Measurements from ENCODE around the gene EIF6.

DNA sequence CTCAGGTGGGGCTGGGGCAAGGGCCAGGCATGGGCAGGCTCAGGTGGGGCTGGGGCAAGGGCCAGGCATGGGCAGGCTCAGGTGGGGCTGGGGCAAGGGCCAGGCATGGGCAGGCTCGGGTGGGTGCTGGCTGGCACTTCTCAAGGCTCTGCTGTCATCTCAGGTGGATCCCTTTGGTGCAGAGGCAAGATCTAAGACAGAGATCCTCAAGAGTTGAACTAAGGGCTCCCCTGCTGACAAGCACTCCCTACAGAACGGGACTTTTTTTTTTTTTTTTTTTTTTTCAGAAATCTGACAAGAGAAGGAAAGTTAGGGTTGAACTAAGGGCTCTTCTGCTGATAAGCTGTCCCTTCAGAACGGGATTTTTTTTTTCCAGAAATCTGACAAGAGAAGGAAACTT is 31.6 kb downstream of the EIF6 start:
- TF ChIP-seq YY1 (IDR thresholded peaks at IDR 0.05; ENCODE audit: insufficient read depth, insufficient read length) (no peak), ZNF274 (IDR thresholded peaks at IDR 0.05; ENCODE audit: low read depth, low read length) (no peak)

All from NT2/D1 (cell line).